ENCODE results near the gene RNU6-1.

Gene RNU6-1

DNA sequence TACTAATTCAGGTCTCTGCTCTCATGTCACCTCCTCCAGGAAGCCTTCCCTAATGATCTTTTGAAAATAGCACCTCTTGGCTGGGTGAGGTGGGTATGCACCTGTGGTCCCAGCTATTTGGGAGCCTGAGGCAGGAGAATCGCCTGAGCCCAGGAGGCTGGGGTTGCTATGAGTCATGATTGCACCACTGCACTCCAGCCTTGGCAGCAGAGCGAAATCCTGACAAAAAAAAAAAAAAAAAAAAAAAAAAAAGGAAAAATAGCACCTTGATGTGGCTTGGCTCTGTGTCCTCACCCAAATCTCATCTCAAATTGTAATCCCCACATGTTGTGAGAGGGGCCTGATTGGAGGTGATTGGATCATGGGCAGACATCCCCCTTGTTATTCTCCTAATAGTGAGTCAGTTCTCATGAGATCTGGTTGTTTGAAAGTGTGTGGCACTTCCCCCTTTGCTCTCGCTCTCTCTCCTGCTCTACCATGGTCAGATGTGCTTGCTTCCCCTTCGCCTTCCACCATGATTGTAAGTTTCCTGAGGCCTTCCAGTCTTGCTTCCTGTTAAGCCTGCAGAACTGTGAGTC, 11.2 kb upstream of the RNU6-1 start:
- no peak for DNase-seq (ENCODE audit: extremely low read depth, low read depth)
- no peak overlapping the region for H3K4me3 ChIP-seq (replicated peaks; ENCODE audit: low read depth, low read length)
- TF ChIP-seq CTCF (IDR thresholded peaks at IDR 0.05; ENCODE audit: low read depth, low read length, missing control alignments): no peak

- no peak for TF ChIP-seq CTCF (IDR thresholded peaks at IDR 0.05; ENCODE audit: low read depth, low read length, missing control alignments)
- no peak for DNase-seq (ENCODE audit: extremely low read depth, low read depth)
Observed at GRCh38 chr15:67850336-67850735, 10.5 kb upstream of the RNU6-1 start.

GRCh38 chr15:67849538-67849937, 9.7 kb upstream of the RNU6-1 start:
- TF ChIP-seq CTCF (IDR thresholded peaks at IDR 0.05; ENCODE audit: low read depth, low read length, missing control alignments): no peak
- DNase-seq (ENCODE audit: extremely low read depth, low read depth): no peak
- H3K4me3 ChIP-seq (replicated peaks; ENCODE audit: low read depth, low read length): no peak overlapping the region

More at GRCh38 chr15:67850336-67850735, 10.5 kb upstream of the RNU6-1 start:
- no peak overlapping the region for H3K4me3 ChIP-seq (replicated peaks; ENCODE audit: low read depth, low read length)

- no peak overlapping the region for H3K4me3 ChIP-seq (replicated peaks; ENCODE audit: low read depth, low read length)
- TF ChIP-seq CTCF (IDR thresholded peaks at IDR 0.05; ENCODE audit: low read depth, low read length, missing control alignments): no peak
- DNase-seq (ENCODE audit: extremely low read depth, low read depth): no peak
Observed at GRCh38 chr15:67845974-67846373, 6.1 kb upstream of the RNU6-1 start.

DNA sequence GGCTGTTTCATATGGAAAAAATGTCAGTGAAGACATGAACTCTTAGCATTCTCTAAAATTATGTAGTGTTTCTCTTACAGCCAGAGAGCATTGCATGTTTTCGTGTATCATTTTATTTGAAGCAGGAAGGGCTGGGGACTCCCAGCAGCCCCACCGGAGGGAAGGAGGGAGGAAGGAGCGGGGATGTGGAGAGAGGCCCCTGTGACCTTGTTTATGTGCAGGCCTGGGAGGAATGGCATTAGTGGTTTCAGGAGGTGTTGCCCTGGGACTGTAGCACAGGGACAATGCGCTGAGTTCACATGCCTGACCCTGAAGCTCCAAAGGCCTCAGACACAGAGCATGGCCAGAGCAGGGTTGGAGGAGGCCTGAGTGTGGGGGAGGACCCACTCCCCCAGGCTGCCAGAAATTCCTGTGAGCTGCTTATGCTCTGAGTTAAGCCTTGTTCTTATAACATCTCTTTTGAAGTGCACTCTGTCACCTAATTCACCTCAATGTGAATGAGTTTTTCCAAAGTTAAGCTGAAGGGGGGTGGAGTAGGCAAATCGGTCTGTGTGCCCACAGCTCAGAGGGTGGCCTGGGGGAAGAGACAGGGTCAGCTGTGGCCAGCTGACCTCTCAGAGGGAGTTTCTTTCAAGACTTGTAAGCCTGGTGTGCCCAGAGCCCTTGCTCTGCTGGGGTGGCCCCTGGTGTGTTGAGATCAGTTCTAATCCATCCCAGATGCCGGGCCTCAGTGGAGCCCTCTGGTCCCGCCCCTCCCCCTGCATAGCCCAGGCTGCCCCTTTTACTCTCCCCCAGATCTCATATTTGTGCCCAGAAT, 3.9 kb upstream of the RNU6-1 start:
- no peak for DNase-seq (ENCODE audit: extremely low read depth, low read depth)

DNA sequence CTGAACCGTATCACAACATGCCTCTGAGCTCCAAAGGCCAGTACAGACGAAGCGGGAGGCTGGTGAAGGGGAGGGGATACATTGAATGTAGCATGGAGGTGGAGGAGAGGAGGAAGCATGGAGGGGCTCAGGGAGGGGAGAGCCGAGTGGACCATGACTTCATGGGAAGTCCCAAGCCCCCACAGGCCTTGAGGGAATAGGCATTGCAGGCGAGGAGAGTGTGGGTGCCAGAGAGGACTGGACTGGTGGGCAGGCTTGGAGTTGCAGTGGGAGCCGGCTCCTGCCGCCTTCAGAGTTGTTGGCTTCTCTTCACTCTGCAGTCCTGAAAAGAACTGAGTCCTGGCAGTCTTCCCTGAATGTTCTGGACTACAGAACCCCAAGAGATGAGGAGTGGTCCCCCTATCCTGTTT, 3.3 kb upstream of the RNU6-1 start:
- H3K4me3 ChIP-seq (replicated peaks; ENCODE audit: low read depth, low read length): no peak overlapping the region
- no peak for DNase-seq (ENCODE audit: extremely low read depth, low read depth)
- no peak for TF ChIP-seq CTCF (IDR thresholded peaks at IDR 0.05; ENCODE audit: low read depth, low read length, missing control alignments)

More for the DNA sequence above, 3.9 kb upstream of the RNU6-1 start:
- TF ChIP-seq CTCF (IDR thresholded peaks at IDR 0.05; ENCODE audit: low read depth, low read length, missing control alignments): no peak
- H3K4me3 ChIP-seq (replicated peaks; ENCODE audit: low read depth, low read length): no peak overlapping the region

Data from HFF-Myc (cell line).